GM12878 (cell line): ENCODE measurements around the gene RBMX. TPM values are rescaled to one million over a fixed set of nuclear protein-coding genes. Genes with fewer than 3 reads are reported as not detected.
A peak's percentile ranks its signal among the peaks of the same experiment; 100 is the strongest.

Source experiments
- BHLHE40 ChIP-seq, 2 experiments: fragments of 450-650 bp in 1 of 2; IDR thresholded peaks; 2 replicates each; pipeline ENCODE4 v1.6.1; 2011 to 2017; ENCODE audit warnings: low read depth in 2 of 2, borderline replicate concordance in 1 of 2, improper control_type of control experiment in 1 of 2, low read length in 1 of 2, mild to moderate bottlenecking in 1 of 2
- EED ChIP-seq: sonication (generic); IDR thresholded peaks from 2 replicates; pipeline ENCODE4 v1.6.1; 2016; ENCODE audit warnings: antibody characterized with exemption, low read depth
- EGR1 ChIP-seq, 2 experiments: IDR thresholded peaks; 1 replicate in 1 of 2; 2 replicates in 1 of 2; pipeline ENCODE4 v1.6.1; 2011 to 2012; ENCODE audit warnings: low read depth in 2 of 2, low read length in 2 of 2, borderline replicate concordance in 1 of 2, mild to moderate bottlenecking in 1 of 2, moderate library complexity in 1 of 2
- ESRRA ChIP-seq: IDR thresholded peaks from 2 replicates; pipeline ENCODE4 v1.6.1; 2012; ENCODE audit warnings: mild to moderate bottlenecking, low read length, improper control_type of control experiment
- FOXK2 ChIP-seq: fragments of 450-650 bp; IDR thresholded peaks from 2 replicates; pipeline ENCODE4 v1.6.1; 2017; ENCODE audit warnings: mild to moderate bottlenecking, moderate library complexity
- GABPA ChIP-seq: IDR thresholded peaks from 2 replicates; pipeline ENCODE4 v1.6.1; 2014; ENCODE audit warnings: antibody characterized with exemption, low read depth, mild to moderate bottlenecking, inconsistent platforms
- HCFC1 ChIP-seq: fragments of 150-350 bp; IDR thresholded peaks from 2 replicates; pipeline ENCODE4 v1.6.1; 2014; ENCODE audit warnings: low read length
- IKZF1 ChIP-seq: fragments of 450-650 bp; conservative IDR thresholded peaks from 2 replicates; pipeline ENCODE4 v1.6.1; 2017; ENCODE audit warnings: antibody characterized with exemption, mild to moderate bottlenecking
- KAT2A ChIP-seq: conservative IDR thresholded peaks from 2 replicates; pipeline ENCODE4 v1.6.1; 2011; ENCODE audit warnings: low read depth, low read length; ENCODE audit not compliant: control insufficient read depth
- LARP7 ChIP-seq: fragments of 450-650 bp; IDR thresholded peaks from 2 replicates; pipeline ENCODE4 v1.6.1; 2017; ENCODE audit warnings: mild to moderate bottlenecking
- POU2F2 ChIP-seq: IDR thresholded peaks from 3 replicates; pipeline ENCODE4 v1.6.1; 2011; ENCODE audit warnings: low read depth, mild to moderate bottlenecking, low read length, borderline replicate concordance
- RBBP5 ChIP-seq: fragments of 200-600 bp; sonication (generic); conservative IDR thresholded peaks from 2 replicates; pipeline ENCODE4 v1.6.1; 2016
- RUNX3 ChIP-seq: IDR thresholded peaks from 2 replicates; pipeline ENCODE4 v1.6.1; 2012; ENCODE audit warnings: low read length, inconsistent platforms
- SUZ12 ChIP-seq: fragments of 200-600 bp; sonication (generic); IDR thresholded peaks from one replicate; pipeline ENCODE4 v1.6.1; 2018; ENCODE audit warnings: antibody characterized with exemption, mild to moderate bottlenecking; ENCODE audit not compliant: unreplicated experiment
- ZNF24 ChIP-seq: fragments of 450-650 bp; IDR thresholded peaks from 2 replicates; pipeline ENCODE4 v1.6.1; 2017; ENCODE audit warnings: antibody characterized with exemption, mild to moderate bottlenecking
- polyA plus RNA-seq, 11 experiments: library from polyadenylated mRNA; depleted of rRNA in 4 of 11; unstranded in 6 of 11; stranded (reverse) in 5 of 11; fragments of >200 nt; fragmentation: Nextera tagmentation in 4 of 11; fragmentation: Illumina TruSeq in 1 of 11; extraction: Ambion mirVana in 4 of 11; extraction: Trizol in 1 of 11; gene quantifications; 1 replicate in 1 of 11; 2 replicates in 10 of 11; pipeline versions ENCODE4 v1.2.1 to v1.2.3, GENCODE V29; 2011 to 2016; ENCODE audit warnings: inconsistent platforms in 2 of 11, missing spikeins in 2 of 11, low read depth in 1 of 11
- total RNA-seq, 4 experiments: library from RNA; depleted of rRNA in 3 of 4; stranded (reverse); fragments of >200 nt in 3 of 4; fragmentation: Illumina TruSeq in 1 of 4; extraction: Trizol in 1 of 4; gene quantifications; 2 replicates each; pipeline versions ENCODE4 v1.2.1 to v1.2.3, GENCODE V29; 2013 to 2021
- TF ChIP-seq, protein P1 (sequence below): IDR thresholded peaks from 2 replicates; pipeline ENCODE4 v1.6.1; 2012; ENCODE audit warnings: low read length, inconsistent platforms
- TF ChIP-seq, protein P2 (sequence below): fragments of 450-650 bp; IDR thresholded peaks from 2 replicates; pipeline ENCODE4 v1.6.1; 2017; ENCODE audit warnings: mild to moderate bottlenecking, moderate library complexity
- TF ChIP-seq, protein P3 (sequence below): fragments of 450-650 bp; formaldehyde crosslinking; IDR thresholded peaks from 2 replicates; pipeline ENCODE4 v1.5.0; 2022; ENCODE audit warnings: mild to moderate bottlenecking, missing genetic modification characterization
- TF ChIP-seq, protein P4 (sequence below): IDR thresholded peaks from 2 replicates; pipeline ENCODE4 v1.6.1; 2012; ENCODE audit warnings: mild to moderate bottlenecking, low read depth, low read length

Gene RBMX
- total and polyA plus RNA-seq, 10 of the 15 experiments (the other 5 are each of a cell fraction or from before 2014, with no cell fraction given), result 252 to 427 (median 288) TPM

DNA sequence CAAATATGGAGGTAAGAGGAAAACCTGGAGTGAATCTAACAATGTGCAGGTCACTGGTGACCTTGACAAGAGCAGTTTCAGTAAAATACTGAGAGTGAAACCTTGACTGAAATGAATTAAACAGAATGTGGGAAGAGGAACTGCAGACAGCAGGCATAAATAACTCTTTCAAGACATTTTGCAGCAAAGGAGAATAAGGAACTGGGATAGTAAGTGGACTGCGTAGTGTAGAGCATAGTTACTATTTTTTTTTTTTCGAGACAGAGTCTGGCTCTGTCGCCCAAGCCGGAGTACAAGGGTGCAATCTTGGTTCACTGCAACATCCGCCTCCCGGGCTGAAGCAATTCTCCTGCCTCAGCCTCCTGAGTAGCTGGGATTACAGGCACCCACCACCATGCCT lies 24.0 kb downstream of the RBMX start (continued):
- TF ChIP-seq, protein P1, sequence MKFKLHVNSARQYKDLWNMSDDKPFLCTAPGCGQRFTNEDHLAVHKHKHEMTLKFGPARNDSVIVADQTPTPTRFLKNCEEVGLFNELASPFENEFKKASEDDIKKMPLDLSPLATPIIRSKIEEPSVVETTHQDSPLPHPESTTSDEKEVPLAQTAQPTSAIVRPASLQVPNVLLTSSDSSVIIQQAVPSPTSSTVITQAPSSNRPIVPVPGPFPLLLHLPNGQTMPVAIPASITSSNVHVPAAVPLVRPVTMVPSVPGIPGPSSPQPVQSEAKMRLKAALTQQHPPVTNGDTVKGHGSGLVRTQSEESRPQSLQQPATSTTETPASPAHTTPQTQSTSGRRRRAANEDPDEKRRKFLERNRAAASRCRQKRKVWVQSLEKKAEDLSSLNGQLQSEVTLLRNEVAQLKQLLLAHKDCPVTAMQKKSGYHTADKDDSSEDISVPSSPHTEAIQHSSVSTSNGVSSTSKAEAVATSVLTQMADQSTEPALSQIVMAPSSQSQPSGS, result 0 out of 2 replicates have a peak, but pooled peaks have one; percentile 19
- 0 out of 2 replicates have a peak, but pooled peaks have one; percentile 25 for TF ChIP-seq EED
- TF ChIP-seq RUNX3, result no peak
- TF ChIP-seq RBBP5, result no peak
- TF ChIP-seq IKZF1, result 0 out of 2 replicates have a peak, but pooled peaks have one; percentile 30
- TF ChIP-seq ESRRA, result no peak
- no peak for TF ChIP-seq SUZ12
- TF ChIP-seq POU2F2, result no peak
- no peak for TF ChIP-seq BHLHE40 (IDR thresholded peaks at IDR 0.05; ENCODE audit: borderline replicate concordance in 1 of 2, low read depth in 2 of 2, low read length in 1 of 2)
- no peak for TF ChIP-seq GABPA
- TF ChIP-seq, protein P2, sequence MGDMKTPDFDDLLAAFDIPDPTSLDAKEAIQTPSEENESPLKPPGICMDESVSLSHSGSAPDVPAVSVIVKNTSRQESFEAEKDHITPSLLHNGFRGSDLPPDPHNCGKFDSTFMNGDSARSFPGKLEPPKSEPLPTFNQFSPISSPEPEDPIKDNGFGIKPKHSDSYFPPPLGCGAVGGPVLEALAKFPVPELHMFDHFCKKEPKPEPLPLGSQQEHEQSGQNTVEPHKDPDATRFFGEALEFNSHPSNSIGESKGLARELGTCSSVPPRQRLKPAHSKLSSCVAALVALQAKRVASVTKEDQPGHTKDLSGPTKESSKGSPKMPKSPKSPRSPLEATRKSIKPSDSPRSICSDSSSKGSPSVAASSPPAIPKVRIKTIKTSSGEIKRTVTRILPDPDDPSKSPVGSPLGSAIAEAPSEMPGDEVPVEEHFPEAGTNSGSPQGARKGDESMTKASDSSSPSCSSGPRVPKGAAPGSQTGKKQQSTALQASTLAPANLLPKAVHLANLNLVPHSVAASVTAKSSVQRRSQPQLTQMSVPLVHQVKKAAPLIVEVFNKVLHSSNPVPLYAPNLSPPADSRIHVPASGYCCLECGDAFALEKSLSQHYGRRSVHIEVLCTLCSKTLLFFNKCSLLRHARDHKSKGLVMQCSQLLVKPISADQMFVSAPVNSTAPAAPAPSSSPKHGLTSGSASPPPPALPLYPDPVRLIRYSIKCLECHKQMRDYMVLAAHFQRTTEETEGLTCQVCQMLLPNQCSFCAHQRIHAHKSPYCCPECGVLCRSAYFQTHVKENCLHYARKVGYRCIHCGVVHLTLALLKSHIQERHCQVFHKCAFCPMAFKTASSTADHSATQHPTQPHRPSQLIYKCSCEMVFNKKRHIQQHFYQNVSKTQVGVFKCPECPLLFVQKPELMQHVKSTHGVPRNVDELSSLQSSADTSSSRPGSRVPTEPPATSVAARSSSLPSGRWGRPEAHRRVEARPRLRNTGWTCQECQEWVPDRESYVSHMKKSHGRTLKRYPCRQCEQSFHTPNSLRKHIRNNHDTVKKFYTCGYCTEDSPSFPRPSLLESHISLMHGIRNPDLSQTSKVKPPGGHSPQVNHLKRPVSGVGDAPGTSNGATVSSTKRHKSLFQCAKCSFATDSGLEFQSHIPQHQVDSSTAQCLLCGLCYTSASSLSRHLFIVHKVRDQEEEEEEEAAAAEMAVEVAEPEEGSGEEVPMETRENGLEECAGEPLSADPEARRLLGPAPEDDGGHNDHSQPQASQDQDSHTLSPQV, result no peak
- TF ChIP-seq, protein P3, sequence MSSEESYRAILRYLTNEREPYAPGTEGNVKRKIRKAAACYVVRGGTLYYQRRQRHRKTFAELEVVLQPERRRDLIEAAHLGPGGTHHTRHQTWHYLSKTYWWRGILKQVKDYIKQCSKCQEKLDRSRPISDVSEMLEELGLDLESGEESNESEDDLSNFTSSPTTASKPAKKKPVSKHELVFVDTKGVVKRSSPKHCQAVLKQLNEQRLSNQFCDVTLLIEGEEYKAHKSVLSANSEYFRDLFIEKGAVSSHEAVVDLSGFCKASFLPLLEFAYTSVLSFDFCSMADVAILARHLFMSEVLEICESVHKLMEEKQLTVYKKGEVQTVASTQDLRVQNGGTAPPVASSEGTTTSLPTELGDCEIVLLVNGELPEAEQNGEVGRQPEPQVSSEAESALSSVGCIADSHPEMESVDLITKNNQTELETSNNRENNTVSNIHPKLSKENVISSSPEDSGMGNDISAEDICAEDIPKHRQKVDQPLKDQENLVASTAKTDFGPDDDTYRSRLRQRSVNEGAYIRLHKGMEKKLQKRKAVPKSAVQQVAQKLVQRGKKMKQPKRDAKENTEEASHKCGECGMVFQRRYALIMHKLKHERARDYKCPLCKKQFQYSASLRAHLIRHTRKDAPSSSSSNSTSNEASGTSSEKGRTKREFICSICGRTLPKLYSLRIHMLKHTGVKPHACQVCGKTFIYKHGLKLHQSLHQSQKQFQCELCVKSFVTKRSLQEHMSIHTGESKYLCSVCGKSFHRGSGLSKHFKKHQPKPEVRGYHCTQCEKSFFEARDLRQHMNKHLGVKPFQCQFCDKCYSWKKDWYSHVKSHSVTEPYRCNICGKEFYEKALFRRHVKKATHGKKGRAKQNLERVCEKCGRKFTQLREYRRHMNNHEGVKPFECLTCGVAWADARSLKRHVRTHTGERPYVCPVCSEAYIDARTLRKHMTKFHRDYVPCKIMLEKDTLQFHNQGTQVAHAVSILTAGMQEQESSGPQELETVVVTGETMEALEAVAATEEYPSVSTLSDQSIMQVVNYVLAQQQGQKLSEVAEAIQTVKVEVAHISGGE (CRISPR knock-in tag), result no peak
- TF ChIP-seq, protein P4, sequence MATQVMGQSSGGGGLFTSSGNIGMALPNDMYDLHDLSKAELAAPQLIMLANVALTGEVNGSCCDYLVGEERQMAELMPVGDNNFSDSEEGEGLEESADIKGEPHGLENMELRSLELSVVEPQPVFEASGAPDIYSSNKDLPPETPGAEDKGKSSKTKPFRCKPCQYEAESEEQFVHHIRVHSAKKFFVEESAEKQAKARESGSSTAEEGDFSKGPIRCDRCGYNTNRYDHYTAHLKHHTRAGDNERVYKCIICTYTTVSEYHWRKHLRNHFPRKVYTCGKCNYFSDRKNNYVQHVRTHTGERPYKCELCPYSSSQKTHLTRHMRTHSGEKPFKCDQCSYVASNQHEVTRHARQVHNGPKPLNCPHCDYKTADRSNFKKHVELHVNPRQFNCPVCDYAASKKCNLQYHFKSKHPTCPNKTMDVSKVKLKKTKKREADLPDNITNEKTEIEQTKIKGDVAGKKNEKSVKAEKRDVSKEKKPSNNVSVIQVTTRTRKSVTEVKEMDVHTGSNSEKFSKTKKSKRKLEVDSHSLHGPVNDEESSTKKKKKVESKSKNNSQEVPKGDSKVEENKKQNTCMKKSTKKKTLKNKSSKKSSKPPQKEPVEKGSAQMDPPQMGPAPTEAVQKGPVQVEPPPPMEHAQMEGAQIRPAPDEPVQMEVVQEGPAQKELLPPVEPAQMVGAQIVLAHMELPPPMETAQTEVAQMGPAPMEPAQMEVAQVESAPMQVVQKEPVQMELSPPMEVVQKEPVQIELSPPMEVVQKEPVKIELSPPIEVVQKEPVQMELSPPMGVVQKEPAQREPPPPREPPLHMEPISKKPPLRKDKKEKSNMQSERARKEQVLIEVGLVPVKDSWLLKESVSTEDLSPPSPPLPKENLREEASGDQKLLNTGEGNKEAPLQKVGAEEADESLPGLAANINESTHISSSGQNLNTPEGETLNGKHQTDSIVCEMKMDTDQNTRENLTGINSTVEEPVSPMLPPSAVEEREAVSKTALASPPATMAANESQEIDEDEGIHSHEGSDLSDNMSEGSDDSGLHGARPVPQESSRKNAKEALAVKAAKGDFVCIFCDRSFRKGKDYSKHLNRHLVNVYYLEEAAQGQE, result no peak
- TF ChIP-seq EGR1 (IDR thresholded peaks at IDR 0.05; ENCODE audit: borderline replicate concordance in 1 of 2, low read depth in 2 of 2, low read length in 2 of 2), result no peak
- no peak for TF ChIP-seq ZNF24
- TF ChIP-seq LARP7, result no peak
- no peak for TF ChIP-seq HCFC1
- TF ChIP-seq KAT2A, result no peak
- TF ChIP-seq FOXK2, result no peak
